ENCODE measurements around the gene MARK2. TPM values are rescaled to one million over a fixed set of nuclear protein-coding genes. Genes with fewer than 3 reads are reported as not detected.

The MARK2 gene
- total and polyA plus RNA-seq, 2 of the 8 experiments (the other 6 are each of a cell fraction or from before 2014, with no cell fraction given): 19.3 to 58.5 TPM

DNA sequence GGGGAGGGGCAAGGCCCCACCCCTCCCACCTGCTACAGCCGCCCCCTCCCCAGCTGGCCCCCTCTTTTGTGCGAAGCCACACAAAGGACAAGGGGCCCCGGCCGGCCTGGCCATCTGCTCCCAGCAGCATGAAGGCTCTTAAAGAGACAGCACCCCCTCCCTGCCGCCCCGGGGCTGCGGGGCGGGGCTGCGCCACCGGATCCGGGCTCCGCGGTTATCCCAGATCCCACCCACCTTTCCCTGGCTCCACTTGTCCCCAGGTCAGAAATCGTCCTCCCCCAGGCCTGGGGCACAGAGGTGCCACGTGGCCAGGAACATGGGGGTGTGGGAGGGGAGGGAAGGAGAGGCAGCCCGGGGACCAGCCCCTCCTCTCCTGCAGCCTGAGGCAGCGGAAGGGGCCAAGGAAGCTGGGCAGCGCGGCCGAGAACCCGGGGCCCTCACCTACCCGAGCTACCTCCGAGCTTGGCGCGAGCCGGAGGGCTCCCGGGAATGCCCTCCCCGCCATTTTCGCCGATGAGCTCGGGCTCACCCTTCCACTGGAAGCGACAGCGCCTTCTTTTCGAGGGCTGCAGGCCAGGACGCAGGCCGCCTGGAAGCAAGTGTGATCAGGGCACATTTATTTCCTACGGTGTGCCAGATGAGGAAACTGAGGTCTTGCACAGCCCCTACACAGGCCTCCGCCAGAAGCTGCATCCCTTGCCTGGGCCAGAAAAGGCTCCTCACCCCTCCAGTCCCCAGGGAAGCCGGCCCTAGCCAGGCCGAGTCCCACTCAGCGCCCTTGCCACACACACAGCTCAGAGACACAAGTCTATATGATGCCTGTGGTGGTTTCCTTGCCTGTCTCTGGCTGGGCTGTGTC, 80.6 kb downstream of the MARK2 start:
- peak overlapping the region; percentile 89 to 97 for H3K4me2 ChIP-seq (ENCODE audit: insufficient read depth in 1 of 2, low read depth in 2 of 2, low read length in 2 of 2)
- peaks cover 8 to 10% of the 10 kb centered on the region in 2 experiments for H4K20me1 ChIP-seq (replicated peaks in 1 of 2; ENCODE audit: control insufficient read depth in 1 of 2, insufficient read depth in 2 of 2, low read length in 2 of 2)
- peak overlapping the region; percentile 98 for H4K5ac ChIP-seq (ENCODE audit: insufficient read length, low read depth, low read length)
- peak overlapping the region; percentile 100 for H4K91ac ChIP-seq (replicated peaks; ENCODE audit: insufficient read length, low read length)
- H3K4ac ChIP-seq (replicated peaks; ENCODE audit: insufficient read length, low read depth, low read length): peak overlapping the region; percentile 96
- peak overlapping the region; percentile 90 for H2BK20ac ChIP-seq (ENCODE audit: low read length)
- peaks cover 2 to 34% (median 31%) of the 10 kb centered on the region in 4 experiments for H3K4me1 ChIP-seq (replicated peaks in 1 of 4; ENCODE audit: control insufficient read depth in 3 of 4, insufficient read depth in 4 of 4, low read length in 3 of 4)
- H3K79me2 ChIP-seq (ENCODE audit: control insufficient read depth in 1 of 2, insufficient read depth in 2 of 2, low read length in 2 of 2): peaks cover 3 to 20% of the 10 kb centered on the region in 2 experiments; a peak in 3 of 4 replicates
- H3K27me3 ChIP-seq (replicated peaks in 1 of 4; ENCODE audit: control insufficient read depth in 3 of 4, extremely low read depth in 1 of 4, insufficient read depth in 3 of 4, low read length in 3 of 4): peaks cover 0 to 5% (median 0%) of the 10 kb centered on the region in 4 experiments; a peak in 2 of 7 replicates
- H3K23ac ChIP-seq (ENCODE audit: insufficient read length): no peak overlapping the region
- peak overlapping the region; percentile 69 for H3K14ac ChIP-seq (ENCODE audit: insufficient read length)
- H3K18ac ChIP-seq (ENCODE audit: extremely low read depth, low read length): peak overlapping the region; percentile 100
- H4K8ac ChIP-seq (ENCODE audit: extremely low read depth, insufficient read depth, low read length): peak overlapping the region; percentile 97; the same call in 1 of the 2 replicates
- H2BK12ac ChIP-seq (ENCODE audit: low read depth, low read length): peak overlapping the region; percentile 97
- H3K27ac ChIP-seq (ENCODE audit: low read depth, low read length): peak overlapping the region; percentile 95
- no peak overlapping the region for H2AFZ ChIP-seq (ENCODE audit: low read length)
- DNase-seq (ENCODE audit: low read depth in 1 of 2, low spot score in 2 of 2) (peak in 1 of 2 experiments; percentile 96), FAIRE-seq (no peak)
- H3K4me3 ChIP-seq (ENCODE audit: extremely low read depth in 1 of 4, insufficient read depth in 2 of 4, low read depth in 3 of 4, low read length in 4 of 4): peak overlapping the region; percentile 47 to 86 (median 64)
- CTCF ChIA-PET (ENCODE audit: partially characterized antibody): interaction anchor here (0.6 to 9.3 kb wide), 19 partner anchors 8 to 229 kb away, joined by 3 to 129 read pairs (median 6); partner anchors contain the start of genes MARK2 and NAA40
- H3K36me3 ChIP-seq (ENCODE audit: control insufficient read depth in 2 of 4, insufficient read depth in 4 of 4, low read length in 3 of 4): peaks cover 2 to 8% (median 7%) of the 10 kb centered on the region in 4 experiments; a peak in 5 of 8 replicates
- no peaks in the 10 kb centered on the region for H3K9me3 ChIP-seq (ENCODE audit: insufficient read depth in 2 of 2, low read depth in 1 of 2, low read length in 1 of 2)
- peaks cover 31% of the 10 kb centered on the region for H3K23me2 ChIP-seq (ENCODE audit: low read depth, low read length)
- H2AK5ac ChIP-seq (ENCODE audit: low read depth, low read length): peak overlapping the region; percentile 91; the same call in 1 of the 2 replicates
- H3K9ac ChIP-seq (replicated peaks in 1 of 4; ENCODE audit: extremely low read depth in 1 of 4, low read depth in 3 of 4, low read length in 3 of 4): peak overlapping the region in 3 of 4 experiments; percentile 82 to 90 (median 88); a peak in 6 of 7 replicates
- POLR2A ChIA-PET (ENCODE audit: partially characterized antibody): interaction anchor here (0.6 to 10.7 kb wide), 31 partner anchors 11 to 1079 kb away, joined by 3 to 173 read pairs (median 4); partner anchors contain the start of genes COX8A, MARK2, NAA40 and STIP1
- H3K79me1 ChIP-seq (ENCODE audit: low read depth, low read length): peaks cover 9% of the 10 kb centered on the region
- peak overlapping the region; percentile 99 for H2BK5ac ChIP-seq (ENCODE audit: low read depth, low read length)
- 6% methylated on average over 35 of the region's 41 CpGs; no CpG with 5 or more reads in 1 of the 2 experiments for WGBS, 2 experiments (ENCODE audit: extremely low coverage in 1 of 2, insufficient coverage in 1 of 2, insufficient read length in 1 of 2, insufficient replicate concordance in 2 of 2, low coverage in 1 of 2, low lambda C conversion rate in 2 of 2, missing lambda C conversion rate in 1 of 2)
- peak overlapping the region; percentile 76 for H2BK120ac ChIP-seq (replicated peaks; ENCODE audit: low read depth, low read length)
- peak overlapping the region; percentile 100 for H2BK15ac ChIP-seq (ENCODE audit: low read length)
- H3K56ac ChIP-seq (replicated peaks; ENCODE audit: insufficient read length, low read depth, low read length): peak overlapping the region; percentile 93
- peak; percentile 5 for TF ChIP-seq ASH2L (IDR thresholded peaks at IDR 0.05; ENCODE audit: low read length)
- TF ChIP-seq, protein P1, sequence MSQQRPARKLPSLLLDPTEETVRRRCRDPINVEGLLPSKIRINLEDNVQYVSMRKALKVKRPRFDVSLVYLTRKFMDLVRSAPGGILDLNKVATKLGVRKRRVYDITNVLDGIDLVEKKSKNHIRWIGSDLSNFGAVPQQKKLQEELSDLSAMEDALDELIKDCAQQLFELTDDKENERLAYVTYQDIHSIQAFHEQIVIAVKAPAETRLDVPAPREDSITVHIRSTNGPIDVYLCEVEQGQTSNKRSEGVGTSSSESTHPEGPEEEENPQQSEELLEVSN (IDR thresholded peaks at IDR 0.05): peak; percentile 72
- TF ChIP-seq BCL11A (IDR thresholded peaks at IDR 0.05; ENCODE audit: low read depth in 2 of 2, low read length in 2 of 2): no peak
- peak; percentile 61 for TF ChIP-seq PHF8 (conservative IDR thresholded peaks at IDR 0.05; ENCODE audit: low read depth, low read length)
- TF ChIP-seq JUN (IDR thresholded peaks at IDR 0.05; ENCODE audit: low read depth, low read length): no peak
- TF ChIP-seq TCF12 (IDR thresholded peaks at IDR 0.05; ENCODE audit: low read depth, low read length): peak; percentile 91
- TF ChIP-seq TBP (IDR thresholded peaks at IDR 0.05; ENCODE audit: low read depth, low read length): peak; percentile 58; the same call in 1 of the 2 replicates
- TF ChIP-seq, protein P2, sequence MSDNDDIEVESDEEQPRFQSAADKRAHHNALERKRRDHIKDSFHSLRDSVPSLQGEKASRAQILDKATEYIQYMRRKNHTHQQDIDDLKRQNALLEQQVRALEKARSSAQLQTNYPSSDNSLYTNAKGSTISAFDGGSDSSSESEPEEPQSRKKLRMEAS (IDR thresholded peaks at IDR 0.05): peak; percentile 98
- peak; percentile 67; the same call in 1 of the 2 replicates for TF ChIP-seq SP1 (IDR thresholded peaks at IDR 0.05; ENCODE audit: low read depth, low read length)
- peak; percentile 44; the same call in 1 of the 2 replicates for TF ChIP-seq SP4 (IDR thresholded peaks at IDR 0.05; ENCODE audit: low read length)
